Left lung (tissue), 10 donors: ENCODE data around the gene VPS39. TPM values are rescaled to one million over a fixed set of nuclear protein-coding genes. Genes with fewer than 3 reads are reported as not detected.

Source experiments
- ATAC-seq: fragments of 200-7000 bp; cut with Tn5 transposase; one replicate; pipeline ENCODE4 v1.9.1; 2020; ENCODE audit warnings: moderate library complexity
- DNase-seq, 4 donors: peaks; one replicate each; pipeline ENCODE4 v3.0.0-alpha.2; 2013 to 2020
- H3K27ac ChIP-seq, 2 donors: fragments of 200-600 bp; sonication (generic) in 1 of 2; one replicate each; pipeline versions ENCODE4 v1.5.0 to v1.8.0; 2020 to 2021
- H3K27me3 ChIP-seq, 2 donors: fragments of 200-600 bp; sonication (generic) in 1 of 2; one replicate each; pipeline versions ENCODE4 v1.5.0 to v1.8.0; 2020 to 2021
- H3K36me3 ChIP-seq, 2 donors: fragments of 200-600 bp; sonication (generic) in 1 of 2; one replicate each; pipeline versions ENCODE4 v1.5.0 to v1.8.0; 2020 to 2021
- H3K4me1 ChIP-seq, 2 donors: fragments of 200-600 bp; one replicate each; pipeline ENCODE4 v1.8.0; 2021
- H3K4me3 ChIP-seq, 2 donors: fragments of 200-600 bp; sonication (generic) in 1 of 2; one replicate each; pipeline versions ENCODE4 v1.5.0 to v1.8.0; 2020 to 2021; ENCODE audit warnings: mild to moderate bottlenecking in 1 of 2
- H3K9me3 ChIP-seq, 2 donors: fragments of 200-600 bp; sonication (generic) in 1 of 2; one replicate each; pipeline versions ENCODE4 v1.5.0 to v1.8.0; 2020 to 2021
- intact Hi-C, 2 donors: fragments of 100-400 bp; cut with DNase I; formaldehyde crosslinking; loops; one replicate each; pipeline versions ENCODE4 v1.11.2 to v1.14.2; 2022
- polyA plus RNA-seq, 6 donors: library from polyadenylated mRNA; unstranded; fragments of 120-200 nt; gene quantifications; one replicate each; pipeline ENCODE4 v1.2.1, GENCODE V29; 2013; ENCODE audit not compliant: insufficient read length in 6 of 6
- total RNA-seq, 2 donors: library from RNA; stranded (reverse); fragmentation: NEBNext Ultra II Directional; extraction: Animal tissue kit (Norgen Biotek cat#: 25700); gene quantifications; one replicate each; pipeline ENCODE4 v1.2.1, GENCODE V29; 2021
- TF ChIP-seq, protein P1 (sequence below), 2 donors: fragments of 200-600 bp; sonication (generic) in 1 of 2; IDR thresholded peaks; one replicate each; pipeline versions ENCODE4 v1.5.0 to v1.8.0; 2021; ENCODE audit warnings: antibody characterized with exemption in 2 of 2
- donor health status: DM: no; HTN: yes; CAD: no.
- donor health status: DM: no; HTN: no; CAD: no.

VPS39 gene
- total and polyA plus RNA-seq, 8 donors = 57.8 to 87.7 (median 81.9) TPM

GRCh38 chr15:42193383-42193782, 14.7 kb downstream of the VPS39 start:
- H3K27ac ChIP-seq = no peak overlapping the region
- peaks cover 0 to 11% of the 10 kb centered on the region in 2 donors for H3K4me1 ChIP-seq
- DNase-seq (no peak), ATAC-seq (no peak)
- TF ChIP-seq, protein P1, sequence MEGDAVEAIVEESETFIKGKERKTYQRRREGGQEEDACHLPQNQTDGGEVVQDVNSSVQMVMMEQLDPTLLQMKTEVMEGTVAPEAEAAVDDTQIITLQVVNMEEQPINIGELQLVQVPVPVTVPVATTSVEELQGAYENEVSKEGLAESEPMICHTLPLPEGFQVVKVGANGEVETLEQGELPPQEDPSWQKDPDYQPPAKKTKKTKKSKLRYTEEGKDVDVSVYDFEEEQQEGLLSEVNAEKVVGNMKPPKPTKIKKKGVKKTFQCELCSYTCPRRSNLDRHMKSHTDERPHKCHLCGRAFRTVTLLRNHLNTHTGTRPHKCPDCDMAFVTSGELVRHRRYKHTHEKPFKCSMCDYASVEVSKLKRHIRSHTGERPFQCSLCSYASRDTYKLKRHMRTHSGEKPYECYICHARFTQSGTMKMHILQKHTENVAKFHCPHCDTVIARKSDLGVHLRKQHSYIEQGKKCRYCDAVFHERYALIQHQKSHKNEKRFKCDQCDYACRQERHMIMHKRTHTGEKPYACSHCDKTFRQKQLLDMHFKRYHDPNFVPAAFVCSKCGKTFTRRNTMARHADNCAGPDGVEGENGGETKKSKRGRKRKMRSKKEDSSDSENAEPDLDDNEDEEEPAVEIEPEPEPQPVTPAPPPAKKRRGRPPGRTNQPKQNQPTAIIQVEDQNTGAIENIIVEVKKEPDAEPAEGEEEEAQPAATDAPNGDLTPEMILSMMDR (IDR thresholded peaks at IDR 0.05) = no peak
- no peaks in the 10 kb centered on the region for H3K27me3 ChIP-seq
- intact Hi-C loops = no loop called here
- peaks cover 0 to 66% of the 10 kb centered on the region in 2 donors for H3K36me3 ChIP-seq
- H3K4me3 ChIP-seq = no peak overlapping the region
- H3K9me3 ChIP-seq = no peaks in the 10 kb centered on the region

- Histone ChIP-seq H3K36me3 (peaks cover 0 to 70% of the 10 kb centered on the region in 2 donors), H3K9me3 (no peaks in the 10 kb centered on the region), H3K4me1 (peaks cover 0 to 11% of the 10 kb centered on the region in 2 donors), H3K27ac (no peak overlapping the region), H3K4me3 (no peak overlapping the region), H3K27me3 (no peaks in the 10 kb centered on the region)
- TF ChIP-seq, protein P1 (IDR thresholded peaks at IDR 0.05) = no peak
- intact Hi-C loops = no loop called here
- DNase-seq (no peak), ATAC-seq (no peak)
Measured at GRCh38 chr15:42191610-42192346, 16.3 kb downstream of the VPS39 start.

DNA sequence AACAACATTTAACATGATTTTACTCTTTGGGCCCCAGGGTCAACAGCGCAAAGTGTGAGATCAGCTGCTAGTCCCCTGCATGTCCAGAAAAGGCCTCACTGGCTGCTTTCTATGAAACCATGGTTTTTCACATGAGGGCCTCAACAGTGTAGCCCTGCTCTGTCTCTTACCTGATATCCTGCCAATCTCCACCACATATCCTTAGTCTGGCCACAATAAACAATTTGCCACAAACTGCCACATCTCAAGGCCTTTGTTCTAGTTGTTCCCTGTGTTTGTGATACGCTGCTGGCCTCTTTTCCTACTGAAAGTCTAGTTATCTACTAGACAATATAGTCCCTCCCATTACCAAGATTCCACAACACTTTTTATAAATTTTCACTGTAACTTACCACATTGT, 17.7 kb downstream of the VPS39 start:
- TF ChIP-seq, protein P1 (IDR thresholded peaks at IDR 0.05) = no peak
- Histone ChIP-seq H3K27me3 (no peaks in the 10 kb centered on the region), H3K9me3 (no peaks in the 10 kb centered on the region), H3K4me3 (no peak overlapping the region), H3K27ac (no peak overlapping the region), H3K36me3 (peaks cover 0 to 80% of the 10 kb centered on the region in 2 donors), H3K4me1 (peaks cover 0 to 11% of the 10 kb centered on the region in 2 donors)
- DNase-seq (no peak), ATAC-seq (no peak)
- intact Hi-C loops = no loop called here

DNA sequence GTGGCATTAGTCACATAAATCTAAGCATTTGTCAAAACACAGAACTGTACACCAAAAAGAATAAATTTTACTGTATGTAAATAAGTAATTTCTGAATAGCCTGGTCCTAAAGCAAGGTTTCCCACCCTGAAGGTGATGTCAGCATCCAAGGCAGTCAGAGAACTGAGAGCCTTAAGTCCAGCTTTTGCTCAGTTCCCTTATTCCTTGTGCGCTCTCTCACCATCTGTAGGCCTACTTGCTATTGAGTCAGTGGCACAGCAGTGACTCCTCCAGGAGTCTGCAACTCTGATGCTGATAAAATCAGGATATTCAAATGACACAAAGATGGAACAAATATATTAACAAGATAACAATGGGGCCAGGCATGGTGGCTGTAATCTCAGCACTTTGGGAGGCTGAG, 22.3 kb downstream of the VPS39 start:
- Histone ChIP-seq H3K4me3 (no peak overlapping the region), H3K9me3 (no peaks in the 10 kb centered on the region), H3K36me3 (peaks cover 0 to 98% of the 10 kb centered on the region in 2 donors), H3K4me1 (peaks cover 0 to 11% of the 10 kb centered on the region in 2 donors), H3K27me3 (no peaks in the 10 kb centered on the region), H3K27ac (no peak overlapping the region)
- no peak for ATAC-seq
- TF ChIP-seq, protein P1 (IDR thresholded peaks at IDR 0.05) = no peak
- no peak for DNase-seq
- intact Hi-C loops = no loop called here

GRCh38 chr15:42184736-42185135, 23.4 kb downstream of the VPS39 start:
- no peak for DNase-seq
- Histone ChIP-seq H3K36me3 (peaks cover 0 to 98% of the 10 kb centered on the region in 2 donors), H3K9me3 (no peaks in the 10 kb centered on the region), H3K27ac (peak overlapping the region in 1 of 2 donors; percentile 39), H3K4me3 (no peak overlapping the region), H3K4me1 (peaks cover 0 to 11% of the 10 kb centered on the region in 2 donors), H3K27me3 (no peaks in the 10 kb centered on the region)
- TF ChIP-seq, protein P1 (IDR thresholded peaks at IDR 0.05) = no peak
- intact Hi-C loops = no loop called here
- no peak for ATAC-seq
